ENCODE results near the gene HINT3.
"Not testable (repeated sequence)": the region's sequence is repeated elsewhere in the genome, so short reads cannot be mapped to it uniquely, and the experiment has no call there.

HINT3 gene

GRCh38 chr6:125956506-125957390 lies at the start of gene HINT3:
Gene HINT3 (plus strand): TSS chr6:125956770. CDS start chr6:125956978, 208 bp downstream.
- DNase-seq (ENCODE audit: low spot score), result peak; percentile 94

GRCh38 chr6:125910527-125910926 lies 46.0 kb upstream of the HINT3 start:
- DNase-seq (ENCODE audit: low spot score), result peak; percentile 14

GRCh38 chr6:125911051-125911451 lies 45.5 kb upstream of the HINT3 start:
- DNase-seq (ENCODE audit: low spot score), result not testable (repeated sequence)

- not testable (repeated sequence) for DNase-seq (ENCODE audit: low spot score)
Observed at GRCh38 chr6:125912430-125912829, 44.1 kb upstream of the HINT3 start.

- DNase-seq (ENCODE audit: low spot score), result no peak
Observed at GRCh38 chr6:125913145-125913544, 43.4 kb upstream of the HINT3 start.

- DNase-seq (ENCODE audit: low spot score), result peak; percentile 69
Observed at GRCh38 chr6:125913864-125914351, 42.7 kb upstream of the HINT3 start.

- DNase-seq (ENCODE audit: low spot score), result no peak
Observed at GRCh38 chr6:125918230-125918629, 38.3 kb upstream of the HINT3 start.

GRCh38 chr6:125918681-125919566 lies 37.6 kb upstream of the HINT3 start:
- peak; percentile 48 for DNase-seq (ENCODE audit: low spot score)

GRCh38 chr6:125919618-125920017 lies 37.0 kb upstream of the HINT3 start:
- DNase-seq (ENCODE audit: low spot score), result no peak

GRCh38 chr6:125922322-125922860 lies 34.2 kb upstream of the HINT3 start:
- DNase-seq (ENCODE audit: low spot score), result no peak

GRCh38 chr6:125923366-125923877 lies 33.1 kb upstream of the HINT3 start:
- DNase-seq (ENCODE audit: low spot score), result no peak

GRCh38 chr6:125924169-125924568 lies 32.4 kb upstream of the HINT3 start:
- no peak for DNase-seq (ENCODE audit: low spot score)

GRCh38 chr6:125924697-125925358 lies 31.7 kb upstream of the HINT3 start:
- DNase-seq (ENCODE audit: low spot score), result no peak

GRCh38 chr6:125926711-125927110 lies 29.9 kb upstream of the HINT3 start:
- DNase-seq (ENCODE audit: low spot score), result no peak

- no peak for DNase-seq (ENCODE audit: low spot score)
Observed at GRCh38 chr6:125927761-125928160, 28.8 kb upstream of the HINT3 start.

GRCh38 chr6:125930765-125931418 lies 25.7 kb upstream of the HINT3 start:
- no peak for DNase-seq (ENCODE audit: low spot score)

- DNase-seq (ENCODE audit: low spot score), result no peak
Observed at GRCh38 chr6:125931733-125932450, 24.7 kb upstream of the HINT3 start.

GRCh38 chr6:125932451-125932795 lies 24.1 kb upstream of the HINT3 start:
- no peak for DNase-seq (ENCODE audit: low spot score)

- DNase-seq (ENCODE audit: low spot score), result not testable (repeated sequence)
Observed at GRCh38 chr6:125935520-125935919, 21.1 kb upstream of the HINT3 start.

GRCh38 chr6:125939026-125939425 lies 17.5 kb upstream of the HINT3 start:
- DNase-seq (ENCODE audit: low spot score), result no peak
